Measurements from ENCODE around the gene GMCL2.

GMCL2 gene

GRCh38 chr5:178208540-178209227, 21.5 kb upstream of the GMCL2 start:
- Histone ChIP-seq H3K4me3 (ENCODE audit: low read depth, low read length) (no peak overlapping the region), H3K27me3 (ENCODE audit: control insufficient read depth, insufficient read depth, low read length) (no peaks in the 10 kb centered on the region), H2AFZ (no peak overlapping the region), H3K4me2 (ENCODE audit: low read length) (no peak overlapping the region), H3K9me3 (ENCODE audit: control insufficient read depth, low read length) (no peaks in the 10 kb centered on the region), H3K36me3 (ENCODE audit: control insufficient read depth, insufficient read depth, low read length) (no peaks in the 10 kb centered on the region), H3K27ac (no peak overlapping the region), H3K79me2 (peaks cover 11% of the 10 kb centered on the region), H3K9ac (no peak overlapping the region), H3K4me1 (peaks cover 17% of the 10 kb centered on the region)
- TF ChIP-seq, protein P1, sequence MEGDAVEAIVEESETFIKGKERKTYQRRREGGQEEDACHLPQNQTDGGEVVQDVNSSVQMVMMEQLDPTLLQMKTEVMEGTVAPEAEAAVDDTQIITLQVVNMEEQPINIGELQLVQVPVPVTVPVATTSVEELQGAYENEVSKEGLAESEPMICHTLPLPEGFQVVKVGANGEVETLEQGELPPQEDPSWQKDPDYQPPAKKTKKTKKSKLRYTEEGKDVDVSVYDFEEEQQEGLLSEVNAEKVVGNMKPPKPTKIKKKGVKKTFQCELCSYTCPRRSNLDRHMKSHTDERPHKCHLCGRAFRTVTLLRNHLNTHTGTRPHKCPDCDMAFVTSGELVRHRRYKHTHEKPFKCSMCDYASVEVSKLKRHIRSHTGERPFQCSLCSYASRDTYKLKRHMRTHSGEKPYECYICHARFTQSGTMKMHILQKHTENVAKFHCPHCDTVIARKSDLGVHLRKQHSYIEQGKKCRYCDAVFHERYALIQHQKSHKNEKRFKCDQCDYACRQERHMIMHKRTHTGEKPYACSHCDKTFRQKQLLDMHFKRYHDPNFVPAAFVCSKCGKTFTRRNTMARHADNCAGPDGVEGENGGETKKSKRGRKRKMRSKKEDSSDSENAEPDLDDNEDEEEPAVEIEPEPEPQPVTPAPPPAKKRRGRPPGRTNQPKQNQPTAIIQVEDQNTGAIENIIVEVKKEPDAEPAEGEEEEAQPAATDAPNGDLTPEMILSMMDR (IDR thresholded peaks at IDR 0.05) = no peak

DNA sequence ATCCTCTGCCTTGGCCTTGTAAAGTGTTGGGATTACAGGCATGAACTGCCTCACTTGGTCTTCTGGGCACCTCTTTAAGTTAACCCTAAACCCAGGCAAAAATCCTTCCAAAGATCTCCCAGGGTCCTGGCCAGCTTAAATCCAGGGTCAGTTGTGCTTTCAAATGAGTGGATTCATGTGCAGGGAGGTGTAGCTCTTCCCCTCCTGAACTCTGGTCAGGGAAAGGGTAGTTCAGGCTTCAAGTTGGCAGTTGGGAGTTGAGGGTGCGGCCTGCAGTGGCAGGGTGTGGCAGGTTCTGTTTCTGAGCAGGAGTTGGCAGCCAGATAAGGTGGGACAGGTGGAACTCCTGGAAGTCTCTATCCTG, 20.7 kb upstream of the GMCL2 start:
- H2AFZ ChIP-seq = no peak overlapping the region
- no peak overlapping the region for H3K27ac ChIP-seq
- no peaks in the 10 kb centered on the region for H3K36me3 ChIP-seq (ENCODE audit: control insufficient read depth, insufficient read depth, low read length)
- TF ChIP-seq, protein P1 (IDR thresholded peaks at IDR 0.05) = no peak
- no peak overlapping the region for H3K4me2 ChIP-seq (ENCODE audit: low read length)
- no peaks in the 10 kb centered on the region for H3K27me3 ChIP-seq (ENCODE audit: control insufficient read depth, insufficient read depth, low read length)
- peaks cover 17% of the 10 kb centered on the region for H3K4me1 ChIP-seq
- peaks cover 11% of the 10 kb centered on the region for H3K79me2 ChIP-seq
- no peaks in the 10 kb centered on the region for H3K9me3 ChIP-seq (ENCODE audit: control insufficient read depth, low read length)
- no peak overlapping the region for H3K9ac ChIP-seq
- H3K4me3 ChIP-seq (ENCODE audit: low read depth, low read length) = no peak overlapping the region

- Histone ChIP-seq H3K4me2 (ENCODE audit: low read length) (peak overlapping the region; percentile 22), H3K9ac (no peak overlapping the region), H3K36me3 (ENCODE audit: control insufficient read depth, insufficient read depth, low read length) (no peaks in the 10 kb centered on the region), H3K9me3 (ENCODE audit: control insufficient read depth, low read length) (no peaks in the 10 kb centered on the region), H3K27me3 (ENCODE audit: control insufficient read depth, insufficient read depth, low read length) (no peaks in the 10 kb centered on the region), H3K79me2 (peaks cover 11% of the 10 kb centered on the region), H3K27ac (peak overlapping the region; percentile 50), H2AFZ (no peak overlapping the region), H3K4me3 (ENCODE audit: low read depth, low read length) (peak overlapping the region; percentile 23), H3K4me1 (peaks cover 17% of the 10 kb centered on the region)
- TF ChIP-seq, protein P1 (IDR thresholded peaks at IDR 0.05) = no peak
These were observed 20.2 kb upstream of the GMCL2 start for GRCh38 chr5:178207183-178207916.

GRCh38 chr5:178206166-178207101, 19.3 kb upstream of the GMCL2 start:
- no peak overlapping the region for H2AFZ ChIP-seq
- H3K36me3 ChIP-seq (ENCODE audit: control insufficient read depth, insufficient read depth, low read length) = no peaks in the 10 kb centered on the region
- peak overlapping the region; percentile 68 for H3K4me2 ChIP-seq (ENCODE audit: low read length)
- no peaks in the 10 kb centered on the region for H3K9me3 ChIP-seq (ENCODE audit: control insufficient read depth, low read length)
- peaks cover 17% of the 10 kb centered on the region for H3K4me1 ChIP-seq
- peak overlapping the region; percentile 50 for H3K27ac ChIP-seq
- TF ChIP-seq, protein P1 (IDR thresholded peaks at IDR 0.05) = no peak
- no peak overlapping the region for H3K9ac ChIP-seq
- H3K4me3 ChIP-seq (ENCODE audit: low read depth, low read length) = peak overlapping the region; percentile 58
- H3K79me2 ChIP-seq = peaks cover 11% of the 10 kb centered on the region
- H3K27me3 ChIP-seq (ENCODE audit: control insufficient read depth, insufficient read depth, low read length) = no peaks in the 10 kb centered on the region

All from parathyroid adenoma (tissue), 2 donors.